ENCODE data around the gene PPP2R5C.
A peak's percentile ranks its signal among the peaks of the same experiment; 100 is the strongest.

The PPP2R5C gene

GRCh38 chr14:101894365-101895081 lies 133.0 kb downstream of the PPP2R5C start:
- DNase-seq (ENCODE audit: low spot score in 2 of 2) (no peak), ATAC-seq (ENCODE audit: low read depth) (no peak)
- Mint-ChIP-seq H3K4me3 (no peak overlapping the region), H3K36me3 (peaks cover 22% of the 10 kb centered on the region), H3K27ac (no peak overlapping the region), H3K9me3 (no peaks in the 10 kb centered on the region), H3K27me3 (no peaks in the 10 kb centered on the region), H3K4me1 (no peaks in the 10 kb centered on the region)

- H3K27ac Mint-ChIP-seq: no peak overlapping the region
- H3K27me3 Mint-ChIP-seq: no peaks in the 10 kb centered on the region
- DNase-seq (ENCODE audit: low spot score in 2 of 2): no peak
- H3K4me3 Mint-ChIP-seq: no peak overlapping the region
- peaks cover 22% of the 10 kb centered on the region for H3K36me3 Mint-ChIP-seq
- ATAC-seq (ENCODE audit: low read depth): no peak
- no peaks in the 10 kb centered on the region for H3K4me1 Mint-ChIP-seq
- H3K9me3 Mint-ChIP-seq: no peaks in the 10 kb centered on the region
Observed at GRCh38 chr14:101895256-101895655, 133.7 kb downstream of the PPP2R5C start.

GRCh38 chr14:101897326-101897725 lies 135.8 kb downstream of the PPP2R5C start:
- H3K9me3 Mint-ChIP-seq: no peaks in the 10 kb centered on the region
- H3K36me3 Mint-ChIP-seq: peaks cover 24% of the 10 kb centered on the region
- H3K4me1 Mint-ChIP-seq: no peaks in the 10 kb centered on the region
- H3K4me3 Mint-ChIP-seq: no peak overlapping the region
- no peak for DNase-seq (ENCODE audit: low spot score in 2 of 2)
- H3K27me3 Mint-ChIP-seq: no peaks in the 10 kb centered on the region
- no peak for ATAC-seq (ENCODE audit: low read depth)
- peak overlapping the region; percentile 38 for H3K27ac Mint-ChIP-seq

DNA sequence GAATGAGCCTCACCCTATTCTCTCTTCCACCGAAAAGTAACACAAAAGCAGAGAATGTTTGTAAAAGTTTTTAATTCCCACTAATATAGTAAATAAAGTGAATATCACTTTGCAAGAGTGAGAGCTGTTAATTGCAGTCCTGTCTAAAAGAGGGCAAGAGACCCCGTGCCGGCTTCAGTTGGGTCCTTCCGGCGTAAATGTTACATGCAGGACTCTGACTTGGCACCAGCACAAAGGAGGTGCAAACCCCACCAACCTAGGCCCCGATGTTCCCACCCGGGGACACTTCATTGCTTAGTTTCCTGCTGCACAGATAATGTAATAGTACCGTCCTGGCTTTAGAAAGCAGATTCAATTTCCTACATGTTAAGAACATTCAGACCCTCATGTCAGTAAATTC lies 136.9 kb downstream of the PPP2R5C start:
- Mint-ChIP-seq H3K27ac (no peak overlapping the region), H3K4me1 (no peaks in the 10 kb centered on the region), H3K27me3 (no peaks in the 10 kb centered on the region), H3K9me3 (no peaks in the 10 kb centered on the region), H3K4me3 (no peak overlapping the region), H3K36me3 (peaks cover 29% of the 10 kb centered on the region)
- no peak for ATAC-seq (ENCODE audit: low read depth)
- no peak for DNase-seq (ENCODE audit: low spot score in 2 of 2)

- H3K36me3 Mint-ChIP-seq: peaks cover 29% of the 10 kb centered on the region
- DNase-seq (ENCODE audit: low spot score in 2 of 2) (no peak), ATAC-seq (ENCODE audit: low read depth) (no peak)
- H3K27me3 Mint-ChIP-seq: no peaks in the 10 kb centered on the region
- no peaks in the 10 kb centered on the region for H3K4me1 Mint-ChIP-seq
- H3K4me3 Mint-ChIP-seq: no peak overlapping the region
- no peaks in the 10 kb centered on the region for H3K9me3 Mint-ChIP-seq
- H3K27ac Mint-ChIP-seq: no peak overlapping the region
Observed at GRCh38 chr14:101899263-101899662, 137.8 kb downstream of the PPP2R5C start.

DNA sequence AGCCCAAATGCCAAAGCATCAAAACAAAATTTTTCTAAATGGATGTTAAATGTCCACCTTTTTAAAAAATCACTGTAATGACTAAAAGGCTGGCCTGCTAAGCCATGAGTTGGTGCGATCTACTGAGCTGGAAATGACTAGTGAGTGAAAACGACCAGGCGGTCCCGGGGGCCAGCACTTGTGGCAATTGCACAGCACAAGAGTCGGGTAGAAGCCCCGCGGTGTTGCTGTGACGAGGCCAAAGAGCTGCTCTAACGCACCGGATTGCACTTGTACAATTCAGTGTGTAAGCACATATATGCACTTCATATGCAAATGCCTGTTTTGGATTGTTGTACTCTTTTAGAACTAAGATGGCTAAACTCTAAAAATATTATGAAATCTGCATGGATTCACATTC lies 138.7 kb downstream of the PPP2R5C start:
- no peak overlapping the region for H3K4me3 Mint-ChIP-seq
- H3K27ac Mint-ChIP-seq: no peak overlapping the region
- no peaks in the 10 kb centered on the region for H3K27me3 Mint-ChIP-seq
- no peaks in the 10 kb centered on the region for H3K4me1 Mint-ChIP-seq
- peaks cover 33% of the 10 kb centered on the region for H3K36me3 Mint-ChIP-seq
- no peak for ATAC-seq (ENCODE audit: low read depth)
- no peak for DNase-seq (ENCODE audit: low spot score in 2 of 2)
- H3K9me3 Mint-ChIP-seq: no peaks in the 10 kb centered on the region

DNA sequence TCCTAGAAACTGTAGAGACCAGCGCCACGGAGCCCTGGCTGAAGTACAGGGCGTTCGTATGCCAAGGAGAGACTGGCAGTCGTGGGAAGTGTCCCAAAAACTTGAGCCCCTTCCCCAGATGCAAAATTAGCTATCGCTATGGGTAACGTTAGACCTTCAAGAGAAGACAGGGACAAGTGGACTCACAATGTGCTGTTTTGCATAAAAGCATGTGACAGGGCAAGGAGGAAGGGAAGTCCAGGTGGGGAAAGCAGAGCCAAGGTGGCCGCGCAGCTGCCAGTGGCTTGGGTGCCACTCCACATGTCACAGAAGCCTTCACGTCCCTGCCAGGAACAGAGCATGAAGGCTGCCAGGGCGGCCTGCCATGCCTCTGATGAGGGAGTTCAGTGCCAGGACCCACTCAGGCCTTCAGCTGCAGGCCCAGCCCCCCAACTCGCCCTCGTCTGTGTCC lies 141.6 kb downstream of the PPP2R5C start:
- H3K9me3 Mint-ChIP-seq: no peaks in the 10 kb centered on the region
- H3K4me3 Mint-ChIP-seq: no peak overlapping the region
- H3K4me1 Mint-ChIP-seq: no peaks in the 10 kb centered on the region
- H3K27ac Mint-ChIP-seq: no peak overlapping the region
- no peaks in the 10 kb centered on the region for H3K27me3 Mint-ChIP-seq
- H3K36me3 Mint-ChIP-seq: peaks cover 31% of the 10 kb centered on the region
- no peak for ATAC-seq (ENCODE audit: low read depth)
- no peak for DNase-seq (ENCODE audit: low spot score in 2 of 2)

- no peak overlapping the region for H3K27ac Mint-ChIP-seq
- no peak for ATAC-seq (ENCODE audit: low read depth)
Observed at GRCh38 chr14:101905614-101906013, 144.1 kb downstream of the PPP2R5C start.

GRCh38 chr14:101906645-101907044 lies 145.1 kb downstream of the PPP2R5C start:
- Mint-ChIP-seq H3K4me1 (no peaks in the 10 kb centered on the region), H3K27me3 (no peaks in the 10 kb centered on the region), H3K9me3 (no peaks in the 10 kb centered on the region), H3K27ac (no peak overlapping the region), H3K36me3 (peaks cover 31% of the 10 kb centered on the region), H3K4me3 (no peak overlapping the region)
- DNase-seq (ENCODE audit: low spot score in 2 of 2) (no peak), ATAC-seq (ENCODE audit: low read depth) (no peak)

More at GRCh38 chr14:101905614-101906013, 144.1 kb downstream of the PPP2R5C start:
- Mint-ChIP-seq H3K27me3 (no peaks in the 10 kb centered on the region), H3K9me3 (no peaks in the 10 kb centered on the region), H3K36me3 (peaks cover 31% of the 10 kb centered on the region), H3K4me1 (no peaks in the 10 kb centered on the region), H3K4me3 (no peak overlapping the region)
- no peak for DNase-seq (ENCODE audit: low spot score in 2 of 2)

DNA sequence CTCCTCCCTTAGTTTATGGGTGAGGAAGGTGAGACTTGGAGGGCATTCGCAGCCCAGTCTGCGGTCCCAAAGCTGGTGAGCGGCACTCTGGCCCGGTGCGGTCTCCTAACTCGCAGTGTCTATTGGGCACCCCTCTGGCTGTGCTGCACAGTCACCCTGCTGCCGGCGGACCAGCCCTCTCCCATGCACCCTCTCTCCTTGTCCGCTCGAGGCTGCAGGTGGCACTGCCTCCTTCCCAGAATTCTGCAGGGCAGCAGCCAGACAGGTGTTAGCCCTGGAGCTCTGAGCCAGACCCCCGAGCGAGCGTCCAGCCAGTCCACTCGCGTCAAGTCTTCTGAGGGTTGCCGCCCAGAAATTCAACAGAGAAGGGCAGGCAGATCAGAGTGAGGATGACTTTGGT lies 146.1 kb downstream of the PPP2R5C start:
- ATAC-seq (ENCODE audit: low read depth) (no peak), DNase-seq (ENCODE audit: low spot score in 2 of 2) (no peak)
- Mint-ChIP-seq H3K36me3 (peaks cover 27% of the 10 kb centered on the region), H3K4me1 (no peaks in the 10 kb centered on the region), H3K27ac (no peak overlapping the region), H3K4me3 (no peak overlapping the region), H3K27me3 (no peaks in the 10 kb centered on the region), H3K9me3 (no peaks in the 10 kb centered on the region)

GRCh38 chr14:101908795-101909194 lies 147.3 kb downstream of the PPP2R5C start:
- no peaks in the 10 kb centered on the region for H3K9me3 Mint-ChIP-seq
- peaks cover 23% of the 10 kb centered on the region for H3K36me3 Mint-ChIP-seq
- H3K27ac Mint-ChIP-seq: no peak overlapping the region
- no peak overlapping the region for H3K4me3 Mint-ChIP-seq
- no peaks in the 10 kb centered on the region for H3K27me3 Mint-ChIP-seq
- ATAC-seq (ENCODE audit: low read depth): no peak
- H3K4me1 Mint-ChIP-seq: no peaks in the 10 kb centered on the region
- DNase-seq (ENCODE audit: low spot score in 2 of 2): no peak

GRCh38 chr14:101909371-101910096 lies 148.0 kb downstream of the PPP2R5C start:
- H3K27me3 Mint-ChIP-seq: no peaks in the 10 kb centered on the region
- DNase-seq (ENCODE audit: low spot score in 2 of 2) (no peak), ATAC-seq (ENCODE audit: low read depth) (no peak)
- no peak overlapping the region for H3K4me3 Mint-ChIP-seq
- H3K27ac Mint-ChIP-seq: no peak overlapping the region
- no peaks in the 10 kb centered on the region for H3K9me3 Mint-ChIP-seq
- no peaks in the 10 kb centered on the region for H3K4me1 Mint-ChIP-seq
- H3K36me3 Mint-ChIP-seq: peaks cover 24% of the 10 kb centered on the region

- ATAC-seq (ENCODE audit: low read depth) (no peak), DNase-seq (ENCODE audit: low spot score in 2 of 2) (no peak)
- Mint-ChIP-seq H3K9me3 (no peaks in the 10 kb centered on the region), H3K4me3 (no peak overlapping the region), H3K4me1 (no peaks in the 10 kb centered on the region), H3K27ac (no peak overlapping the region), H3K36me3 (peaks cover 29% of the 10 kb centered on the region), H3K27me3 (no peaks in the 10 kb centered on the region)
Observed at GRCh38 chr14:101912841-101913240, 151.3 kb downstream of the PPP2R5C start.

DNA sequence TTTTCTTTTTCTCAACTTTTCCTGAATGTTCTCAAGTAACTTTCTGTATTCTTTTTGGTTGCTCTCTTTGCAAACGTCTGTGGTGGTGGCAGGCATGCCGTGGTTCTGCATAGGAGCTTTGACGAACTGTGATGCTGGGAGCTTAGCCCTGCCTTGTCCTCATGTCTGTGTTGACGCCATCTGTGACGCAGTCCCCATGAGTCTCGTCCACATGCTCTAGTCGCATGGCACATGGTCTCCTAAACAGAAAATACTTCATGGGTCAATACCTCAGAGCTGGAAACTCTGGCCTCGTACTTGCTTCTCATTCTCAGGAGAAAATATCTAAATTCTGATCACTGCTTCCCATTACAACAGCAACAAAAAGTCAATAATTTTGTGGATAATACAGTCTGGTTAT lies 152.6 kb downstream of the PPP2R5C start:
- H3K9me3 Mint-ChIP-seq: no peaks in the 10 kb centered on the region
- DNase-seq (ENCODE audit: low spot score in 2 of 2) (no peak), ATAC-seq (ENCODE audit: low read depth) (no peak)
- H3K27ac Mint-ChIP-seq: no peak overlapping the region
- no peaks in the 10 kb centered on the region for H3K4me1 Mint-ChIP-seq
- H3K27me3 Mint-ChIP-seq: no peaks in the 10 kb centered on the region
- H3K36me3 Mint-ChIP-seq: peaks cover 29% of the 10 kb centered on the region
- H3K4me3 Mint-ChIP-seq: no peak overlapping the region
